ENCODE results near the gene MYO9B. TPM values are rescaled to one million over a fixed set of nuclear protein-coding genes. Genes with fewer than 3 reads are reported as not detected.
"Not testable (repeated sequence)": the region's sequence is repeated elsewhere in the genome, so short reads cannot be mapped to it uniquely, and the experiment has no call there.

Gene MYO9B
- total RNA-seq, 1 donor from 2014 or later = 15.5 TPM

GRCh38 chr19:17180997-17181702, 105.6 kb downstream of the MYO9B start:
- peaks cover 22% of the 10 kb centered on the region for H3K36me3 ChIP-seq (ENCODE audit: control insufficient read depth, insufficient read depth, low read length)
- TF ChIP-seq, protein P1, sequence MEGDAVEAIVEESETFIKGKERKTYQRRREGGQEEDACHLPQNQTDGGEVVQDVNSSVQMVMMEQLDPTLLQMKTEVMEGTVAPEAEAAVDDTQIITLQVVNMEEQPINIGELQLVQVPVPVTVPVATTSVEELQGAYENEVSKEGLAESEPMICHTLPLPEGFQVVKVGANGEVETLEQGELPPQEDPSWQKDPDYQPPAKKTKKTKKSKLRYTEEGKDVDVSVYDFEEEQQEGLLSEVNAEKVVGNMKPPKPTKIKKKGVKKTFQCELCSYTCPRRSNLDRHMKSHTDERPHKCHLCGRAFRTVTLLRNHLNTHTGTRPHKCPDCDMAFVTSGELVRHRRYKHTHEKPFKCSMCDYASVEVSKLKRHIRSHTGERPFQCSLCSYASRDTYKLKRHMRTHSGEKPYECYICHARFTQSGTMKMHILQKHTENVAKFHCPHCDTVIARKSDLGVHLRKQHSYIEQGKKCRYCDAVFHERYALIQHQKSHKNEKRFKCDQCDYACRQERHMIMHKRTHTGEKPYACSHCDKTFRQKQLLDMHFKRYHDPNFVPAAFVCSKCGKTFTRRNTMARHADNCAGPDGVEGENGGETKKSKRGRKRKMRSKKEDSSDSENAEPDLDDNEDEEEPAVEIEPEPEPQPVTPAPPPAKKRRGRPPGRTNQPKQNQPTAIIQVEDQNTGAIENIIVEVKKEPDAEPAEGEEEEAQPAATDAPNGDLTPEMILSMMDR (IDR thresholded peaks at IDR 0.05; ENCODE audit: insufficient read depth, low read length, severe bottlenecking) = no peak
- DNase-seq (ENCODE audit: low read depth) = no peak
- no peak for FAIRE-seq
- H3K4me3 ChIP-seq (ENCODE audit: low read depth, low read length) = no peak overlapping the region
- no peaks in the 10 kb centered on the region for H3K27me3 ChIP-seq (ENCODE audit: control insufficient read depth, insufficient read depth, low read length)

GRCh38 chr19:17183271-17183761, 107.7 kb downstream of the MYO9B start:
- DNase-seq (ENCODE audit: low read depth) (no peak), FAIRE-seq (no peak)
- H3K4me3 ChIP-seq (ENCODE audit: low read depth, low read length) = no peak overlapping the region
- peaks cover 29% of the 10 kb centered on the region for H3K36me3 ChIP-seq (ENCODE audit: control insufficient read depth, insufficient read depth, low read length)
- no peaks in the 10 kb centered on the region for H3K27me3 ChIP-seq (ENCODE audit: control insufficient read depth, insufficient read depth, low read length)
- TF ChIP-seq, protein P1 (IDR thresholded peaks at IDR 0.05; ENCODE audit: insufficient read depth, low read length, severe bottlenecking) = no peak

GRCh38 chr19:17183858-17184321, 108.3 kb downstream of the MYO9B start:
- Histone ChIP-seq H3K4me3 (ENCODE audit: low read depth, low read length) (no peak overlapping the region), H3K27me3 (ENCODE audit: control insufficient read depth, insufficient read depth, low read length) (no peaks in the 10 kb centered on the region), H3K36me3 (ENCODE audit: control insufficient read depth, insufficient read depth, low read length) (peaks cover 29% of the 10 kb centered on the region)
- TF ChIP-seq, protein P1 (IDR thresholded peaks at IDR 0.05; ENCODE audit: insufficient read depth, low read length, severe bottlenecking) = no peak
- no peak for DNase-seq (ENCODE audit: low read depth)
- no peak for FAIRE-seq

DNA sequence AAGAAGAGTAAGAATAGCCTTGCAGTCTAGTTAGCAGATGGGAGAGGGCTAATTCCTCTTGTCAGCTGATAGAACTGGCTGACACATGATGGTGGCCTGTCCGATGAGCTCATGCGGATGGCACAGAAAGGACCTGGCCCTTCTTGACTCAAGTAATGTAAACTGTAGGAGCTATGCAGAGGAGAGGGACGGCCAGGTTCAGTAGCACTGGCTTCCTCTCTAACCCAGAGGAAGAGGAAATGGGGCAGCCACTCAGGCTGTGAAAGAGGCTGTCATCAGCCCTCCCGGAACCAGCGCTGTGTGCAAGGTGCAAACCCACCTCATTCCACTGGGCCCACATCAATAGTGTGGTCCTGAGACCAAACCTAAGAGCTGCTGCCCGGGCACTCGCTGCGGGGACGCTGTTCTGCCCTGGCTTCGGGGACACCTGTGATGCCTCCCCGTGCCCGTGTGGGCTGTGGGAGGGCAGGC, 108.8 kb downstream of the MYO9B start:
- DNase-seq (ENCODE audit: low read depth) = no peak
- Histone ChIP-seq H3K27me3 (ENCODE audit: control insufficient read depth, insufficient read depth, low read length) (no peaks in the 10 kb centered on the region), H3K4me3 (ENCODE audit: low read depth, low read length) (no peak overlapping the region), H3K36me3 (ENCODE audit: control insufficient read depth, insufficient read depth, low read length) (peaks cover 30% of the 10 kb centered on the region)
- TF ChIP-seq, protein P1 (IDR thresholded peaks at IDR 0.05; ENCODE audit: insufficient read depth, low read length, severe bottlenecking) = no peak
- FAIRE-seq = no peak

DNA sequence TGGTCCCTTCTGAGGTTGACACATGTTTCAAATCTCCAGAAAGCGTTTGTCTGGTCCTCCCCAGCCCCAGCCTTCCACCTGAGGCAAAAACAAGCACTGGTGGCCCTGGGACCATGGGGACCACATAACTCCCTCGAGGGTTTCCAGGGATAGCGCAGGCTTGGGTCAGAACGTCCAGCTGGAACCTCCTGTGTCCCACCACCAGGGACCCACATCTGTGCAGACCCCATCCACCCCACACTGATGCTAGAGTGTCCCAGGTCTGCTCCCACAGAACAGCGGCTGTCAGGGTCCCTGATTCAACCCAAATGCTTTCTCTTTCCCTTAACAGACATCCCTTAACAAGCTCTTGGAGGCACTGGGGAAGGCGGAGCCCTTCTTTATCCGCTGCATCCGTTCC, 110.0 kb downstream of the MYO9B start:
- H3K36me3 ChIP-seq (ENCODE audit: control insufficient read depth, insufficient read depth, low read length) = peaks cover 33% of the 10 kb centered on the region
- H3K27me3 ChIP-seq (ENCODE audit: control insufficient read depth, insufficient read depth, low read length) = no peaks in the 10 kb centered on the region

GRCh38 chr19:17191736-17192135, 116.2 kb downstream of the MYO9B start:
- not testable (repeated sequence) for FAIRE-seq

More for the DNA sequence above, 110.0 kb downstream of the MYO9B start:
- H3K4me3 ChIP-seq (ENCODE audit: low read depth, low read length) = no peak overlapping the region
- TF ChIP-seq, protein P1 (IDR thresholded peaks at IDR 0.05; ENCODE audit: insufficient read depth, low read length, severe bottlenecking) = no peak
- DNase-seq (ENCODE audit: low read depth) (no peak), FAIRE-seq (no peak)

More at GRCh38 chr19:17191736-17192135, 116.2 kb downstream of the MYO9B start:
- H3K36me3 ChIP-seq (ENCODE audit: control insufficient read depth, insufficient read depth, low read length) = peaks cover 40% of the 10 kb centered on the region
- H3K27me3 ChIP-seq (ENCODE audit: control insufficient read depth, insufficient read depth, low read length); DNase-seq (ENCODE audit: low read depth); H3K4me3 ChIP-seq (ENCODE audit: low read depth, low read length): not testable (repeated sequence)
